SHP77 treated with DMSO at 0.1 percent for 48 hours (cell line): ENCODE results near the gene LMCD1.

Experiments used
- DNase-seq: peaks from one replicate; lab custom pipeline; 2025; lab: John Stamatoyannopoulos, UW

LMCD1 gene, protein sequence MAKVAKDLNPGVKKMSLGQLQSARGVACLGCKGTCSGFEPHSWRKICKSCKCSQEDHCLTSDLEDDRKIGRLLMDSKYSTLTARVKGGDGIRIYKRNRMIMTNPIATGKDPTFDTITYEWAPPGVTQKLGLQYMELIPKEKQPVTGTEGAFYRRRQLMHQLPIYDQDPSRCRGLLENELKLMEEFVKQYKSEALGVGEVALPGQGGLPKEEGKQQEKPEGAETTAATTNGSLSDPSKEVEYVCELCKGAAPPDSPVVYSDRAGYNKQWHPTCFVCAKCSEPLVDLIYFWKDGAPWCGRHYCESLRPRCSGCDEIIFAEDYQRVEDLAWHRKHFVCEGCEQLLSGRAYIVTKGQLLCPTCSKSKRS

DNA sequence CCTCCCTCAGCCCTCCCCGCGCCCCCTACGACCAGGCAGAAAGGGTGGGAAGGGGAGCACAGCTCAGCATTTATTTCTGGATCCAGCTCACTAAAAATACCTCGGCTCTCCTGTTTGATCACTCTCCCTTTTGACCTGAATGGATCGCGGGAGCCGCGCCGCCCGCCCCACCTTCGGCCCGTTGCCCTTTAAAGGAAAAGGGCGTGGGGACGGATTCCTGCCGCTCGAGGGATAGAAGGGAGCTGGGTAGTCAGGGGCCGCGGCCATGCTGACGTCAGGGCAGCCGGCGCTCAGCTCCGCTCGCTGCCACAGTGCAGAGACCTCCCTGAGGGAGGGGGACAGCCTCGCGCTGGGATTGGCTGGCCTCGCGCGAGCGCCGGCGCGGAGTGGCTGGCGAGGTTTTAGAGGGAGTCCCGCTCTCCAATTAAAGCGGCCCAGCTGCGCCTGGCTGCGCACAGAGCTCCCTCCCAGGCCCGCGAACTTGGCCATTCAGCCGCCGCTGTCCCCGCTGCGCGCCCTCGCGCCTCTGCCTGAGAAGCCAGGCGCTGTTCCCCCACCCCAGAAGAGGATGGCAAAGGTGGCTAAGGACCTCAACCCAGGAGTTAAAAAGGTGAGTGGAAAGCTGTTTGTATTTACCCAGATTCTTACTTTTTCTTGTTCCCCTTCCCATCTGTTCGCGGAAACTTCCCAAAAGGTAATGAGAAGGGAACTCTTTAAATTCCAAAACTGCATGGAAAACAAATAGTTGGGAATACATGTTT lies at the start of gene LMCD1:
TSS of gene LMCD1 (plus strand) at position 453 of the 761 bp plus-strand sequence. CDS start at position 569, 116 bp downstream.
- peak; percentile 89 for DNase-seq

DNA sequence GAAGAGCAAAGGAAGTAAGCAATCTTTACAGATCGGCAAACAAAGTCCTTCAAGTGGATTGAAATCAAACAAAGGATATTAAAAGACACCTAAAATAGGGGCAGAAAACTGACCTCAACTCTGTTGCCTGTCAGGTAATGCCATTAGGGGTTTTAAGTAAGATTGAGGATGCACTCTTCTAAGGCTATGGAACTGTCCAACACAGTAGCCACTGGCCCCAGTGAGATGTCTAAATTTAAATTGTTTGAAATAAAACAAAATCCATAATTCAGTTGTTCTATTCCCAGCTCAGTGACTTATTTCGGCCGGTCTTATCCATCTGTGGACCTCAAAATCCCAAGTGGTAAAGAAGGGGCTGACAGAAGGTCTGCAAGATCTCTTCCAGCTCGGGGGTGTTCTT lies 49.5 kb upstream of the LMCD1 start:
- no peak for DNase-seq

DNA sequence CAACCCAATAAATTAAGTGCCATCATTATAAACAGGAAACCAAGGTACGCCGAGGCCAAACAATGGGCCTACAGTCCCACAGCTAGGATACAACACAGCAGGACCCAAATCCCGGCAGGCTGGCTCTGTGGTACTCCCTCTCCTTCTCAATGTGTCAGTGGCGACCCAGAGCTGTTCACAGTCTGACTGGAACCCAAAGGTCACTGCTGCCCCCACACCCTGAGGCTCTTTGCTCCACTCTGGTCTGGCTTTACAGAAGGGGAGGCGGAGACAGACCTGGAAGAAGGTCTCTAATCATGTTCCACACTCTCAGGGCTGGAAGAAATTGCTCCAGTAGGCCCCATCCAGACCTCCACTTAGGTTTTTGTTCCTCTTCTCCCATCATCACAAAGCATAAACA lies 48.5 kb upstream of the LMCD1 start:
- DNase-seq, result no peak

DNA sequence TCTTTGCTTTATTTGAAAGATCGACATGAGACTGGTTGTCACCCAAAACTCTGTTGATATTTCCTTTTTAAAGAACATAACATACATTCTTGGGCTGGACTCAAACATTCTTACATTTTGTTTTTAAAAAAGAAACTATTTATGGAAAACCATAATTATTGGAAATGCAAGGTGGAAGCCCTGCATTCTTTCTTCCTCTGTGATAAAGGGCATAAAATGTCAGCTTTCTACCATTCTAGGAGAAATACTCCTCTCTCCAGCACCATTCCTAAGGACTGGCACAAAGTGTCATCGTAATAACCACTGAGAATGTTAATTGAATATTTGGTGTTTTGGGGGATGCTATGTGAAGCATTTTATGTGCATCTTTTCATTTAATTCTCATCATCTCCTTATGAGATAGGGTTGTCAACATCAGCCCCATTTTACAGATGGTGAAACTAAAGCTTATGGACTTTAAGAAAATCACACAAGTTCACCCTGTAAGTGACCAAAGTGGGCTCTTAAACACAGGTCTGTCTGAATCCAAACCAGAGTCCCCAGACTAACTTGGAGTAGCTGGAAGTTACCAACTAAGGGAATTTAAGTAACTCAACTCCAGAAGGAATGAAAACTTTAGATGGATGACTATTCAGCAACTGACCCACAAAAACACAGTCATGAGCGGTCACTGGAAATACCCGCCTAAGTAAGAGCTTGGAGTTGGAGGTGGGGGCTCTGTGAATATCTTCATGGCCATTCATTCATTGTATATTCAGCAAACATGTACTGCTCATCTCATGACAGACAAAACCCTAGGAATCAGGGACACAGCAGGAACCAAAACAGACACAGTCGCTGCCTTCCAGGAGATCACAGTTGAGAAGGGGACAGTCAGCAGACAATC lies 45.9 kb upstream of the LMCD1 start:
- DNase-seq, result no peak

DNA sequence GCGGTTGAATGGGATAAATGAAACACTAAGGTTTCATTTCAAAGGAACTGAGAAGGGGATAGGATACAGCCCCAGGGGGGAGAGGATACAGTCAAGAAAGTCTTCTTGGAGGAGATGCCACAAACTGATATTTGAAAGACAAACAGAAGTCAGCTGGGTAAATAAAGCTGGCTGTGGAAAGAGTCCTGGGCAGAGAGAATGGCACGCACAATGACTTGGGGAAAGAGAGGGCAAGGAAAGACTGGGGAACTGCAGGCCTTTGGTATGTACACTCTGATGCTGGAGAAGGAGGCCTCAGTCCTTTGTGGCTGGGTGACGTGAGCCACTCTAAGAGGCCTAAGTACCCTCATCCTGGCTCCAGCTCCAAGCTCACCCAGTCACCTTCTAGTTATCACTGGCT lies 45.2 kb upstream of the LMCD1 start:
- DNase-seq, result no peak

DNA sequence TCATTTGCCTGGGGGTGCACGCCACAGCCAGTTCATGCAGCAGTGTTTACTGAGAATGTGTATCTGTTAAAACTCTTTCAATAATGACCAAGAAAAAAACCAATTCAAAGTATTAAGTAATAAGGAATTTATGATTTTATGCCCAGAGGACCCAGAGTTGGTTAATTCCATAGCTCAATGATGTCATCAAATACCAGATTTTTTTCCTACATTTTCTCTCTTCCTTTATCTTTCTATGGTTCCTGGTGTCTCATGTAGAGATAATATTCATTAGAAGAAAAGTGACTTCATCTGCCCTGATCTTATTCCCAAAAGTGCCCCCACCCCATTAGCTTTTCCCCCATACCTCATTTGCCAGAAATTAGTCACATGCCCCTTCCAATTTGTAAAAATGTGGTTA lies 44.6 kb upstream of the LMCD1 start:
- no peak for DNase-seq

DNA sequence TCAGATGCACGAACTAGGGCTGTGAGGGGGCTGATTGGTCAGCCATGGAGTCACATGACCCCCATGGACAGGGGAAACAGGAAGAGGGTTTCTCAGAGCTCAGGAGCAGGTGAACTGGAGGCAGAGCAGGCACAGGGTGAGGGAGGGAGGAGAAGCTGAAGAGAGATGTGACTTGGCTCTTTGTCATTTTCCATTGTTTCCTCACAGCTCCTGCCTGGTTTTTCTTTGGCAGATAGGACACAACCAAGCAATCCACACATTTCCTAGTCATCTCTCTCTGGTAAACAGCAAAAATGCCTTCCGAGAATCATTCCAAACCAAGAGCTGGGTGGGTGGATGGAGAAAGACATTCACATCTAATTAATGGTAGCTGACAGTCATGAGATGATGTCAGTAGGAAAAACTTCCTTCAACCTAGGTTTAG lies 43.4 kb upstream of the LMCD1 start:
- peak; percentile 39 for DNase-seq

DNA sequence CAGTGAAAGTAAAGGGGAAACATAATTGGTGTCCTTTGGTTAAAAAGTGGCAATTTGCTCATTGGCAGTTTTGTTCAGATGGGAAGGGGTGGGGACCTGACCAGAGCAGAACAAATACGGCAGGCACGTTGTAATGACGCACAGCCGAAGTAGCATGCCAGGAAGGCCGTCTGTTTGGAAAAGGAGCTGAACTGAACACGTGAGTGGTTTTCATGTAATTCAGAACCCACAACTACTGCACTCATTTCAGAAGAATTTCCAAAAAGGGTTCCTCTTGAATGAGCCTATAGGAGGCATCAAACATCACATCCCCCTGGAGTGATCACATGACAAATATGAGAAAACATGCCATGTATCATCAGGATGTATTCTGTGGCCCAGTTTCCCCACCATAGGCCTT lies 42.9 kb upstream of the LMCD1 start:
- peak; percentile 58 for DNase-seq

DNA sequence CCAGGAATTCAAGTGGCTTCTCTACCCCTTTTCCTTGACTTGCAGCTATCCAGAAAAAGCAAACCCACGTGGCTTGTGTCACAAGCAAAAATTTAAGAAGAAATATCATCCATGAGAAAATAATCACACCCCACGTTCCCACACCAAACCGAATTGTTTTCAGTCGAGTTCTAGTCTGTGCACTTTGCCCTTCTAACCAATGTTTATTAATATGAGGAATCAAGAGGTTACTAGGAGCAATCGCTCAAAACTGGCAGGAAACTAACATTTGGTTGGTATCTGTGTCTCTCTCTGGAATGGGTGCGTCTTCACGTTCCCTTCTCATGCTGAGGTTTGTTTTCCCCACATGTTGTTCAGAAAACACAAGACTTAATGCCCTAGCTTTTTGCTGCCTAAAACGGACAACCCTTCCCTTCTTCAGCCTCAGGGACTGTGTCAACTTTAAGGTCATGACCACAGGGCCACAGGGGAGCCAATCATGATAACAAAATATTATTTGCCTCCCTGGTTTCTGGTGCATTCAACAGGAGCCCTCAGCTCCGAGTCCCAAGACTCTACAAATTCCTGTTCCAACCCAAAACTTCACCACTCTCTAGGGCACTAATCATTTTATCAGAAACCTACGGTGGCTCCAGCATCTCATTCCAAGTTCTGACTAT lies 41.4 kb upstream of the LMCD1 start:
- no peak for DNase-seq

DNA sequence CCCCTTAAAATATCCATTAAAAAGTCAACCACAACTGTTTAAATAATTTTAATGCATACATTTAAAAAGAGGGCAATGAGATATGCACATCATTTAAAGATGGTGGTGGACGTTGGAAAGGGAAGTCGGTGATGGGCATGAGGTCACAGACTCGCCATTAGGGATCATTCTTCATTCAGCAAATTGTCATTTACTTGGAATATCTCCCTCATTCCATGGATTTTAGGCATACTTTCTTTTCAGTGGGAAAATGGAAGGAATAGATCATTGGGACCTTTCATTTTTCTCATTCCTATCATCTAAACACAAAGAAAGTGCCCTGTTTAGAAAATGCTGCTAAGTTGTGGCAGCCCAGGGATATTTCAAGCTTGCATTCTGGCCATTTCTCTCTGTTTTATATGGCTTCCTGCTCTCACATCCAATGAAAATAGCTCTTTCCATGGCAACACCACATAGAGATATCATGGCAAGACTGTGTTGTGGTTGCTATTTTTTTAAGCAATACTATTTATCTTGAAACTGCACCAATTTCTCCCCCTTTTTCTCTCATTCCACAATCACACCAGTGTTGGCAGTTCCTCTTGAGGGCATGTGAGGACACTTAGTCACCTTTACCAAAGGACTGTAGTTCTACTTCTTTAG lies 40.7 kb upstream of the LMCD1 start:
- no peak for DNase-seq

DNA sequence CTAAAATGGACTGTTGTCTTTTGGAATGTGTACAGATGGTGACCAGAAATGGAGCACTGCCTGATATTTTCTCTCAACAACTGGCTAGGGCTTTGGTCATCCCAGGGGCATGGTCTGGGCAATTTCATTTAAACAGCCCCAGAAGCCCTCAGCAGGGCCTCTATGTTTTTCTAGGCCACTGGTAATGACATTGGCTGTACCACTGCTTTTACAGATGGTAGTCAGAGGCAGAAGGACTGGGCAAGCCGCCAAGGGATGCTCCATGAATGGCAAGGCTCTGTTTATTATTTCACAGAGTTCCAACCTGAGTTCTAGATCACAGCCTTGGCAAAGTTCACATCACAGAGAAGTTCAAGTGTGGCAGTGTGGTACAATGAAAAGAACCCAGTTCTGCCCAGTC lies 37.0 kb upstream of the LMCD1 start:
- DNase-seq, result peak; percentile 65

DNA sequence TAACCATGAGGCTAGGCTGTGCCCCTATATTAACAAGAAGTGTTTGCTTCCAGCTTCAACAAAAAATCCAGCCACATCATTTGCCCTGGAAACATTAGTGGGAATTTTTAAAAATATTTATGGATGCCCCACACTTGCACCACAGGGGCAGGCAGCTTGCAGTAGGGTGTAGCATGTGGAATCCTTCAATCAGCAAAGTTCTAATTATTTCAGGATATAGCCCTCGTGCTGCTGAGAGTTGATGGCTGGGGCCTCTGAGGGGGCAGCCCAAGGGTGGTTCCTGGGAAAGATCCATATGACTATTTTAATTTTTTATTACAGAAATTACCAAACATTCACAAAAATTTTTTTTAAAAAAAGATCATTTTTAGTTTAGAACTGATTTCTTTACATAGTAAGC lies 35.1 kb upstream of the LMCD1 start:
- no peak for DNase-seq

DNA sequence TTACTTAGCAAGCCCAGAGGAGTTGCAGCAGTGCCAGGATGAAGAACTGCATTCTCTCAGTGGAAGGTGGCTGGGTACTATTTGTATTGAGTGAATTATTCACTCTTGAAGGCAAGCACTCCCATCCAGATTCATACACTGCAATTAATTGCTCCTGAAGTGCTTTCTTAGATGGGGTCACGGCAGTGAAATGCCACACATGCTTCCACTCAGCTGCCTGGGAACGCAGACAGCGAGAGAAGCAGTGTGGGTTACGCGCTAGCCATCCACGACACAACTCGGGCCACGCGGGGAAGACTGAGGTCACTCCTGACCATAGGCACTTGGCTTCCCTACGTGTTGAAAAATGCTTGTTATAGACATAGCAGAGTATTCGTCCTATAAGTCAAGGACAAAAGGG lies 30.8 kb upstream of the LMCD1 start:
- DNase-seq, result no peak

DNA sequence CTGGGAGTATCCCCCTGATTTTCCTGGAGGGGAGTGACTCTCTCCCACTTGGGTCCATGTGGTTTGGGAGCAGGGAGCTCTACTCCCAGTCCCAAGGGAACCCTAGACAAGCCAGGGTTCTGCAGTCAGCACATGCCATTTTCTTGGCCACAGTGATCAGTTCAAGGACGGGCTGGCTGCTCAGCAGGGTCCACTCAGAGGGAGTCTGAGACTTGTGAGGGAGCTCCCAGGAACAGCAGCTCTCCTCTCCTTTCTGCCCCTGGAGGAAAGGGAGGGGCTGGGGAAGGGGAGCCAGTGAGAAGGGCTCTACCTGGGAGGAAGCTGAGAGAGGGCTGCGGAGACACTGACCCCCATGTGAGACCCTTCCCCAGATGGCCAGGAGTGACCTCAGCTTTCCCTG lies 29.1 kb upstream of the LMCD1 start:
- no peak for DNase-seq

DNA sequence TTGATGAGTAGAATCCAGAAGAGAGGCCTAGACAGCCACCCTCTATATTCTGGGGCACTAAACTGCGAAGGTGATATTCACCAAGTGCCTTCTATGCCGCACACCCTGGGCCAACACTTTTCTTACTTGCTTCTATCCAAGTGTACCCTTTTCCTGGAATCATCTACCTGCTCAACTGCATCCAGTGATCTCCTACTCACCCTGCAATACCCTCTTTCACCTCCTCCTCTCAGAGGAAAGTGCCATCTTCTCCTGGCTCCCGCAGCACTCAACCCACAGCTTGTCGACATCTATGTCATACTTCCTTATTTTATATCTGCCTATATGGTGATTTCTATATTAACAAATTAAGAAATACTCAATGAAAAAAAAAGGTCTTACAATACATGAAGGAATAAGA lies 28.6 kb upstream of the LMCD1 start:
- no peak for DNase-seq

DNA sequence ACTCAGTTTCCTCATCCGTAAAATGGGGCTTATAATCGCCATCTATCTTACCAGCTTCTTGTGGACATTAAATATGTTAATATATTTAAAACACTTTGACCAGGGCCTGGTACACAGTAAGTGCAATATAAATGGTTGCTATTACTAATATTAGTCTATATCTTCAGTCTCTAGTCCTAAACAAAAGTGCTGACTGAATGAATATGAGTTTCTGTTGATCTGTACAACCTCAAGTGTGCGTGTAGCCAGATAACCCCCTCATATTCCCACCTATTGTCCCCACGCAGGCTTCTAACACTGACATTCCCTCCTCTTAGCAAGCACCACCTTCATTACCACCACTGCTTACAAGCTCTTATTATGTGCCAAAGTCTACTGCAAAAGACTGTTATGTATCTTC lies 27.6 kb upstream of the LMCD1 start:
- no peak for DNase-seq

DNA sequence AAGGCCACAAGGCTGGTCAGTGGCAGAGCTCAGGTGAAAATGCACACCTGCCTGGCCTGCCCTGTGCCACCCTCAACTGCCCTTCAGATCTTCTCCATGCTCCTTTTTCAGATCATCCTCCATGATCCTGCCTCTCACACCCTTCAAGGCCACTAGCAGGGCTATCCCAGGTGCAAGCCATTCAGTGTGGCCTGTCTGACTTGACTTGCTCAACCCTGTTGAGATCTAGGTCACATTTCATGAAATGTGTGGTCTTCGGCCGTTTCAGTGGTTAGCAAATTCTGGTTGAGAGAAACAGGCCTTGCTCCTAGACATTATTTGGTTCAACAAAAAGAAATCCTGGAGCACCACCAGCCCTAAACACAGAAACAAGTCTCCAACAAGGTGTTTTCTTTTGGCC lies 26.6 kb upstream of the LMCD1 start:
- no peak for DNase-seq

DNA sequence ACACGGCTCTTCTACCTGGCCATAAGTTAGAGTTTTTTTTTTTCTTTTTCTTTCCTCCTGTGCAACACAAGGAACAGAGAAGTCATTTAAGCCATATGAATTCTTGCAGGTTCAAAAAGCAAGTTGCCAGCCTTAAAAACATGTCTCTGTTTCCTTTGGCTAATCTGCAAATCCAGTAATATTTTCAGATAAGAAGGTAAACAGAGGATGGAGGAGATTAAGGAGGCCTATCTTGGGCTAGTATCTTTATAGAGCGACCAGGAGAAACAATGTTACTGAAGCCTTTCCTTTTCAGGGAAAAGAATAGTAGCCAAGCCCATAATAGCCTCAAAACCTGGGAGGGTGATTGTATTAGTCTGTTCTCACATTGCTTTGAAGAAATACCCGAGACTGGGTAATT lies 20.9 kb upstream of the LMCD1 start:
- DNase-seq, result no peak

DNA sequence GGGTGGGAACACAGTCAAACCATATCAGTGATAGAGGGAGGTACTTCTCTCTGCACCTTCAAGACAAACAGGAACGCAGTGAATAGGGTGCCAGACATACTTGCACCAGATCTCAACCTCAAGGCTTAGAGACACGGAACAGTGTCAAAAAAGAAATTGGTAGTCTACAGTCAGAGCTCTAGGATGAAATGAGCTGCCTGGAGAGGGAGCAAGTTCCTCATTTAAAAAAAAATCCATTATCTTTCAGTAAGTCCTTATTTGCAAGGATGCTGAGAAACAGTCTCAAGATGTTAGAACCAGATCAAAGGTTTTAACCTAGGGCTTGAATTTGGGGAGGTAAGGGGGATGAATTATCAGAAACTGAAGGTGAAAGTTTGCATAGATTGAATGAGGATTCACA lies 20.2 kb upstream of the LMCD1 start:
- no peak for DNase-seq

DNA sequence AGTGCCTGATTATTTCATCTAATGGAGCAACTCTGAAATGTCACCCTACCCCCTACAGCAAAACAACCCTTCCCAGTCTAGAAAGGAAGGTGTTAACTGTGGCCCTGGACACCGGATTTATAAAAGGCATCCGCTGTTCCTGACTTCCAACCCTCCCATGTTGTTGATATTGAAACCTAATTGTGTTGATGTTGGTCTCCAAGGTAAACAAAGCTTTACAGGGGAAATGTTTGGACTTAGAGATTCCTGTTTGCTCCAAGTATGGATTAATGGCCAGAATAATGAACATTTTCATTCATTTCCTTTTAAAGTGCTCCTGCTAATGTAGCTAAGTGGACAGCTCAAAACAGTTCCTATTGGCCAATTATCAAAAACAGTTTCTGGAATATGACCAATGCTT lies 19.4 kb upstream of the LMCD1 start:
- no peak for DNase-seq

DNA sequence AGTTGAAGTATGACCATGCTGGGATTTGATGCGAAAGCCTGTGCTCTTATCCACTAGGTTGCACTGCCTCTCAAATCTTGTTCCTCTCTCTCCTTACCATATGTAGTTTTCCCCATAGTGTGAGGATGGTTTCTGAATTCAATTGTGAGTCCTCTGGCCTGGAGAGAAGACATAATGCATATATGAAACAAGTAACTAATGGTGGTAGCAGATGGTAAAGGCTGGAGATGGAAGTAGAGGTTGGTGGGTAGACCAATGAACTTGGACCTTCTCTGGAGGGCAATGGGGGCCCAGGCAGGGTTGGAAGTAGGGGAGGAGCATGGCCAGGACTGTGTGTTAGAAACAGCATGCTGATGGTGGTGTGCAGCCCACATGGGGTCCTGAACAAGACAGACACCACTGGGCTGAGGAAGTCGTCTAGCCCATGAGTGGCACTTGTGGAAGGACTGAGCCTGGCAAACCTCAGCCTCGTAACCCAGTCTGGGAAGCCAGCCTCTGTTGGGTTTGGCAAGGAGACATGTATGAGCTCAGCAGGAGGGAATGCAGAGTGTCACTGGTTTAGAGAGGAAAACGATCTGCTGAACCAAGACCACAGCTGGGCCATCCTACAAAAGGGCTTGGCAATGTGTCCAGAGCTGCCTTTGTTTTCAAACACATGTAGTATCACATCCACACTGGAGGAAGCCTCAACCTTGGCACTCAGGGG lies 18.5 kb upstream of the LMCD1 start:
- no peak for DNase-seq
